Measurements from ENCODE around the gene MAP4K4. TPM values are rescaled to one million over a fixed set of nuclear protein-coding genes. Genes with fewer than 3 reads are reported as not detected.

Gene MAP4K4
- total RNA-seq, 1 donor from 2014 or later = 91.9 TPM

DNA sequence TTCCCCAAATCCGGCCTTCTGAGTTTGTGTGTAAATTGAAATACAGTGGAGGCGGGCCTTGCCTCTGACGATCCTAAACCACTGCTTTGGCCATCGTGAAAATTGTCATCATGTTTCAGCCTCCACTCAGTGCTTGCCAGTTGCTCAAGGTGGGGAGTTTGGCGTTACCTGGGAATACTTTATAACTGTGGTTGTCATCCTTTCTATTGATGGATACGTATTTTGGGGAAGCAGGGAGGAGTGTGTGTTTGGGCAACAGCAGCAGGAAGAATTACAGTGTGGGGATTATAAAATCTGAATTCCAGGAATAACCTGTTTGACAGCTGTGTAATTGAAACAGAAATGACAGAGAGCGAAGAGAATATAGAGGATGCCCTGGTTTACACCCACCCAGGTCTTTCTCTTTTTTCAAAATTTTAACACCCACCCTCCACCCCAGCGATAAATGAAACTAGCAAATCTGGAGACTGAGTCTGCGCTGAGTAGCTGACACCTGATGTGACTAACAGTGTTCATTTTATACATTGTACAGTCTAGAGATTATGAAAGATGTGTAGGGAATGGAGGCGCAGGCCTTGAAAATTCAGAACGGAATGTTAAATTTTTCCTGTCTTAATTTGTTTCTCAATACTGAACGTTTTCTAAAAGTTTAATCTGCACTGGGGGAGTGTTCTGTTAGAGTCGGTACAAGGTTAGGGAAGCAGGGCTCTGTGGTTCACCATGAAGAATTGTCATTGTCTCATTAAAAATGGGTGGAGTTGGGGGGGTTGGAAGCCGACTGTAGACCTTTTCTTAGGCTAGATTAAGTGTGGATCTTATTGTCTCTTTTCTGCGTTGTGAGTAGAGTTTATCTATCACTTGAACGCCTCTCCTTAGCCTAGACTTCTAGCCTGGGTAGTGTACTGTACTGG, 1.6 kb downstream of the MAP4K4 start:
- Mint-ChIP-seq H3K36me3 (peaks cover 20% of the 10 kb centered on the region), H3K9me3 (peaks cover 16% of the 10 kb centered on the region), H3K4me3 (no peak overlapping the region), H3K4me1 (peaks cover 8% of the 10 kb centered on the region), H3K27ac (no peak overlapping the region), H3K27me3 (ENCODE audit: insufficient read depth, low read depth) (no peaks in the 10 kb centered on the region)
- H3K36me3 ChIP-seq = no peaks in the 10 kb centered on the region
- peaks cover 21% of the 10 kb centered on the region for H3K4me1 ChIP-seq
- H3K79me2 ChIP-seq (ENCODE audit: low read depth) = peaks cover 60% of the 10 kb centered on the region
- H4K20me1 ChIP-seq (ENCODE audit: low read depth) = peaks cover 50% of the 10 kb centered on the region
- H3K27me3 ChIP-seq = peaks cover 5% of the 10 kb centered on the region
- no peak overlapping the region for H2AFZ ChIP-seq (replicated peaks)
- no peak for TF ChIP-seq EZH2phosphoT487 (IDR thresholded peaks at IDR 0.05)
- TF ChIP-seq EZH2 (IDR thresholded peaks at IDR 0.05) = no peak
- TF ChIP-seq, protein P1, sequence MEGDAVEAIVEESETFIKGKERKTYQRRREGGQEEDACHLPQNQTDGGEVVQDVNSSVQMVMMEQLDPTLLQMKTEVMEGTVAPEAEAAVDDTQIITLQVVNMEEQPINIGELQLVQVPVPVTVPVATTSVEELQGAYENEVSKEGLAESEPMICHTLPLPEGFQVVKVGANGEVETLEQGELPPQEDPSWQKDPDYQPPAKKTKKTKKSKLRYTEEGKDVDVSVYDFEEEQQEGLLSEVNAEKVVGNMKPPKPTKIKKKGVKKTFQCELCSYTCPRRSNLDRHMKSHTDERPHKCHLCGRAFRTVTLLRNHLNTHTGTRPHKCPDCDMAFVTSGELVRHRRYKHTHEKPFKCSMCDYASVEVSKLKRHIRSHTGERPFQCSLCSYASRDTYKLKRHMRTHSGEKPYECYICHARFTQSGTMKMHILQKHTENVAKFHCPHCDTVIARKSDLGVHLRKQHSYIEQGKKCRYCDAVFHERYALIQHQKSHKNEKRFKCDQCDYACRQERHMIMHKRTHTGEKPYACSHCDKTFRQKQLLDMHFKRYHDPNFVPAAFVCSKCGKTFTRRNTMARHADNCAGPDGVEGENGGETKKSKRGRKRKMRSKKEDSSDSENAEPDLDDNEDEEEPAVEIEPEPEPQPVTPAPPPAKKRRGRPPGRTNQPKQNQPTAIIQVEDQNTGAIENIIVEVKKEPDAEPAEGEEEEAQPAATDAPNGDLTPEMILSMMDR (IDR thresholded peaks at IDR 0.05) = no peak
- H3K4me3 ChIP-seq = peak overlapping the region; percentile 99
- peak overlapping the region; percentile 70 for H3K9ac ChIP-seq
- H3F3A ChIP-seq (ENCODE audit: low read depth) = peaks cover 24% of the 10 kb centered on the region
- H3K27ac ChIP-seq = no peak overlapping the region
- peak overlapping the region; percentile 98 for H3K4me2 ChIP-seq
- no peaks in the 10 kb centered on the region for H3K9me3 ChIP-seq (ENCODE audit: low read depth)
- DNase-seq (ENCODE audit: low spot score) = peak; percentile 35

DNA sequence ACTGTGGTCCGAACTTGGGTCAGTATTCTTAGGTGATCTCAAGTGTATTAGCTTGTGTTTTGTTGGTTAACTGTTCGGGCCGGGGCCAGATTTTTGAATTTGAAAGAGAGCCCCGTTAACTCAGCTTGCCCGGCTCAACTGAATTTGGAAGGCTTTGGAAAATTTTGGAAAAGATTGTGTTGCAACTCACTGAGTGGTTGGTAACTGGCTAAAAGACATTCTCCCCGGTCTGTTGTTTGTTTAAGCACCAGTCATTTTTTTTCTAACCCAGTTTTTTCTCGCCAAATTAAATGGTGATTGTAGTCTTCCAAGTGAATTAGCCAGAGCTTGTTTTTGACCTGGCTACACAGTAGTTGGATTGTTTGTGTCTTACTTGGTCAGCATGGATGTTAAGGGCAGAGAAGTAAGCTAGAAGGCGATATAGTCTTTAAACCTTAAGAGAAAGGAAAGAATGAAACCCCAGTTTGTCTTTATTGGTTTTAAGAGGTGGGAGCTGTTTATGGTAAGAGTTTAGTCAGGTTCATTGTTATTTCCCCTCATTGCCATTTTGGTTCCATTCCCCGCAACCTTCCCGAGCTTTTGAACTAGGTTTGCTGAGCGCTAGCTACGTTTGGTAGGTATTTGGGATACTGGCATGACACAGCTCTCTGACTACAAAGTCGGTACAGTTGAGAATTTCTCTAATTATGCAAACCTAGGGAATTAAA, 2.4 kb downstream of the MAP4K4 start:
- H3K27me3 Mint-ChIP-seq (ENCODE audit: insufficient read depth, low read depth) = no peaks in the 10 kb centered on the region
- peaks cover 9% of the 10 kb centered on the region for H3K4me1 Mint-ChIP-seq
- H3K4me3 Mint-ChIP-seq = no peak overlapping the region
- Histone ChIP-seq H3K4me1 (peaks cover 21% of the 10 kb centered on the region), H3K79me2 (ENCODE audit: low read depth) (peaks cover 68% of the 10 kb centered on the region), H3K9ac (peak overlapping the region; percentile 31), H3K27ac (no peak overlapping the region), H3K4me2 (peak overlapping the region; percentile 98), H3K9me3 (ENCODE audit: low read depth) (no peaks in the 10 kb centered on the region), H2AFZ (replicated peaks) (no peak overlapping the region), H3F3A (ENCODE audit: low read depth) (peaks cover 24% of the 10 kb centered on the region), H3K4me3 (peak overlapping the region; percentile 99), H3K36me3 (no peaks in the 10 kb centered on the region), H4K20me1 (ENCODE audit: low read depth) (peaks cover 54% of the 10 kb centered on the region), H3K27me3 (peaks cover 5% of the 10 kb centered on the region)
- TF ChIP-seq, protein P1 (IDR thresholded peaks at IDR 0.05) = no peak
- no peak for TF ChIP-seq EZH2phosphoT487 (IDR thresholded peaks at IDR 0.05)
- no peak for TF ChIP-seq EZH2 (IDR thresholded peaks at IDR 0.05)
- H3K9me3 Mint-ChIP-seq = peaks cover 18% of the 10 kb centered on the region
- H3K36me3 Mint-ChIP-seq = peaks cover 27% of the 10 kb centered on the region
- DNase-seq (ENCODE audit: low spot score) = no peak
- H3K27ac Mint-ChIP-seq = no peak overlapping the region

- Mint-ChIP-seq H3K27ac (no peak overlapping the region), H3K4me3 (no peak overlapping the region), H3K27me3 (ENCODE audit: insufficient read depth, low read depth) (peaks cover 2% of the 10 kb centered on the region), H3K4me1 (peaks cover 10% of the 10 kb centered on the region), H3K9me3 (peaks cover 18% of the 10 kb centered on the region), H3K36me3 (peaks cover 44% of the 10 kb centered on the region)
- Histone ChIP-seq H3K9ac (no peak overlapping the region), H3K36me3 (no peaks in the 10 kb centered on the region), H3K27ac (no peak overlapping the region), H3K79me2 (ENCODE audit: low read depth) (peaks cover 100% of the 10 kb centered on the region), H2AFZ (replicated peaks) (no peak overlapping the region), H3K4me2 (no peak overlapping the region), H3K4me1 (peaks cover 21% of the 10 kb centered on the region), H3F3A (ENCODE audit: low read depth) (no peaks in the 10 kb centered on the region), H4K20me1 (ENCODE audit: low read depth) (peaks cover 77% of the 10 kb centered on the region), H3K9me3 (ENCODE audit: low read depth) (no peaks in the 10 kb centered on the region), H3K4me3 (no peak overlapping the region), H3K27me3 (no peaks in the 10 kb centered on the region)
- DNase-seq (ENCODE audit: low spot score) = no peak
- TF ChIP-seq EZH2 (IDR thresholded peaks at IDR 0.05) = no peak
- TF ChIP-seq EZH2phosphoT487 (IDR thresholded peaks at IDR 0.05) = no peak
- TF ChIP-seq, protein P1 (IDR thresholded peaks at IDR 0.05) = no peak
Observed at GRCh38 chr2:101704046-101704466, 6.5 kb downstream of the MAP4K4 start.

Measured in neural progenitor cell (in vitro differentiated cells).